ENCODE data around the gene TAGLN2.

TAGLN2 gene

GRCh38 chr1:159947942-159948341, 22.6 kb upstream of the TAGLN2 start:
- no peak for DNase-seq

- no peak for DNase-seq
These were observed 21.2 kb upstream of the TAGLN2 start for GRCh38 chr1:159946242-159947187.

- DNase-seq: no peak
These were observed 20.4 kb upstream of the TAGLN2 start, which contains the start of gene IGSF9 for GRCh38 chr1:159945483-159946241. TSS of gene IGSF9 (minus strand) at chr1:159945613. CDS start at chr1:159943454, 2,159 bp downstream.

GRCh38 chr1:159944623-159945455, 19.5 kb upstream of the TAGLN2 start:
- DNase-seq: no peak

GRCh38 chr1:159943908-159944622, 18.8 kb upstream of the TAGLN2 start:
- no peak for DNase-seq

- DNase-seq: no peak
These were observed 18.0 kb upstream of the TAGLN2 start for GRCh38 chr1:159943278-159943640.

- DNase-seq: no peak
These were observed 17.4 kb upstream of the TAGLN2 start for GRCh38 chr1:159942632-159943277.

GRCh38 chr1:159941591-159942560, 16.6 kb upstream of the TAGLN2 start:
- no peak for DNase-seq

GRCh38 chr1:159941141-159941540, 15.8 kb upstream of the TAGLN2 start:
- DNase-seq: no peak

GRCh38 chr1:159940006-159940620, 14.8 kb upstream of the TAGLN2 start:
- DNase-seq: no peak

GRCh38 chr1:159939678-159940002, 14.3 kb upstream of the TAGLN2 start:
- no peak for DNase-seq

- no peak for DNase-seq
These were observed 13.8 kb upstream of the TAGLN2 start for GRCh38 chr1:159938905-159939677.

GRCh38 chr1:159938211-159938852, 13.0 kb upstream of the TAGLN2 start:
- no peak for DNase-seq

GRCh38 chr1:159937054-159937750, 11.9 kb upstream of the TAGLN2 start:
- peak; percentile 69 for DNase-seq

- DNase-seq: peak; percentile 63
These were observed 11.1 kb upstream of the TAGLN2 start for GRCh38 chr1:159936273-159936904.

- DNase-seq: peak; percentile 15
These were observed 10.5 kb upstream of the TAGLN2 start for GRCh38 chr1:159935719-159936272.

- DNase-seq: no peak
These were observed 10.0 kb upstream of the TAGLN2 start for GRCh38 chr1:159935305-159935704.
